ENCODE results near the gene C20orf144. TPM values are rescaled to one million over a fixed set of nuclear protein-coding genes. Genes with fewer than 3 reads are reported as not detected.
A peak's percentile ranks its signal among the peaks of the same experiment; 100 is the strongest.

The C20orf144 gene
- total and polyA plus RNA-seq, 9 of the 15 experiments (the other 6 are each of a cell fraction or from before 2014, with no cell fraction given), result 0.04 to 0.23 (median 0.11) TPM; not detected in 2

- TF ChIP-seq SNAPC5 (CRISPR knock-in tag; IDR thresholded peaks at IDR 0.05) (no peak), MYBL2 (IDR thresholded peaks at IDR 0.05; ENCODE audit: low read depth) (no peak), MYBL2 (CRISPR knock-in tag; IDR thresholded peaks at IDR 0.05; ENCODE audit: borderline replicate concordance) (no peak), RCOR1 (IDR thresholded peaks at IDR 0.05; ENCODE audit: borderline replicate concordance in 1 of 2, low read depth in 2 of 2, low read length in 2 of 2) (0 out of 4 replicates have a peak, but pooled peaks of 1 of the 2 experiments have one; percentile 3), POU5F1 (IDR thresholded peaks at IDR 0.05; ENCODE audit: borderline replicate concordance, low read depth, low read length, partially characterized antibody) (no peak), SP2 (IDR thresholded peaks at IDR 0.05; ENCODE audit: extremely low read depth, low read depth, low read length, poor library complexity, severe bottlenecking) (no peak), ZNF589 (CRISPR knock-in tag; IDR thresholded peaks at IDR 0.05; ENCODE audit: low read depth) (no peak), ARID3A (IDR thresholded peaks at IDR 0.05; ENCODE audit: borderline replicate concordance, low read depth, low read length) (no peak), MAFK (IDR thresholded peaks at IDR 0.05; ENCODE audit: low read length) (no peak), POLR2AphosphoS2 (IDR thresholded peaks at IDR 0.05; ENCODE audit: low read length) (no peak; the same call in 1 of the 2 replicates), ZNF217 (CRISPR knock-in tag; IDR thresholded peaks at IDR 0.05) (no peak), RNF2 (IDR thresholded peaks at IDR 0.05) (no peak), FOXJ3 (CRISPR knock-in tag; IDR thresholded peaks at IDR 0.05) (no peak), CBX1 (IDR thresholded peaks at IDR 0.05; ENCODE audit: low read depth) (0 out of 2 replicates have a peak, but pooled peaks have one; percentile 34), DDX20 (tag; IDR thresholded peaks at IDR 0.05; ENCODE audit: low read depth) (no peak), MLLT1 (IDR thresholded peaks at IDR 0.05) (no peak), ZNF263 (CRISPR knock-in tag; IDR thresholded peaks at IDR 0.05; ENCODE audit: borderline replicate concordance) (no peak)
- TF ChIP-seq, protein P1, sequence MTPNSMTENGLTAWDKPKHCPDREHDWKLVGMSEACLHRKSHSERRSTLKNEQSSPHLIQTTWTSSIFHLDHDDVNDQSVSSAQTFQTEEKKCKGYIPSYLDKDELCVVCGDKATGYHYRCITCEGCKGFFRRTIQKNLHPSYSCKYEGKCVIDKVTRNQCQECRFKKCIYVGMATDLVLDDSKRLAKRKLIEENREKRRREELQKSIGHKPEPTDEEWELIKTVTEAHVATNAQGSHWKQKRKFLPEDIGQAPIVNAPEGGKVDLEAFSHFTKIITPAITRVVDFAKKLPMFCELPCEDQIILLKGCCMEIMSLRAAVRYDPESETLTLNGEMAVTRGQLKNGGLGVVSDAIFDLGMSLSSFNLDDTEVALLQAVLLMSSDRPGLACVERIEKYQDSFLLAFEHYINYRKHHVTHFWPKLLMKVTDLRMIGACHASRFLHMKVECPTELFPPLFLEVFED (CRISPR knock-in tag; conservative IDR thresholded peaks at IDR 0.05), result peak; percentile 22; the same call in 1 of the 2 replicates
- TF ChIP-seq, protein P2, sequence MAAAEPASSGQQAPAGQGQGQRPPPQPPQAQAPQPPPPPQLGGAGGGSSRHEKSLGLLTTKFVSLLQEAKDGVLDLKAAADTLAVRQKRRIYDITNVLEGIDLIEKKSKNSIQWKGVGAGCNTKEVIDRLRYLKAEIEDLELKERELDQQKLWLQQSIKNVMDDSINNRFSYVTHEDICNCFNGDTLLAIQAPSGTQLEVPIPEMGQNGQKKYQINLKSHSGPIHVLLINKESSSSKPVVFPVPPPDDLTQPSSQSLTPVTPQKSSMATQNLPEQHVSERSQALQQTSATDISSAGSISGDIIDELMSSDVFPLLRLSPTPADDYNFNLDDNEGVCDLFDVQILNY (CRISPR knock-in tag; IDR thresholded peaks at IDR 0.05), result no peak
- TF ChIP-seq, protein P3, sequence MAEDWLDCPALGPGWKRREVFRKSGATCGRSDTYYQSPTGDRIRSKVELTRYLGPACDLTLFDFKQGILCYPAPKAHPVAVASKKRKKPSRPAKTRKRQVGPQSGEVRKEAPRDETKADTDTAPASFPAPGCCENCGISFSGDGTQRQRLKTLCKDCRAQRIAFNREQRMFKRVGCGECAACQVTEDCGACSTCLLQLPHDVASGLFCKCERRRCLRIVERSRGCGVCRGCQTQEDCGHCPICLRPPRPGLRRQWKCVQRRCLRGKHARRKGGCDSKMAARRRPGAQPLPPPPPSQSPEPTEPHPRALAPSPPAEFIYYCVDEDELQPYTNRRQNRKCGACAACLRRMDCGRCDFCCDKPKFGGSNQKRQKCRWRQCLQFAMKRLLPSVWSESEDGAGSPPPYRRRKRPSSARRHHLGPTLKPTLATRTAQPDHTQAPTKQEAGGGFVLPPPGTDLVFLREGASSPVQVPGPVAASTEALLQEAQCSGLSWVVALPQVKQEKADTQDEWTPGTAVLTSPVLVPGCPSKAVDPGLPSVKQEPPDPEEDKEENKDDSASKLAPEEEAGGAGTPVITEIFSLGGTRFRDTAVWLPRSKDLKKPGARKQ (CRISPR knock-in tag; IDR thresholded peaks at IDR 0.05), result no peak
Measured at GRCh38 chr20:33674294-33675135, 12.4 kb downstream of the C20orf144 start, which contains the start of gene NECAB3 (continued).

Data from K562 (cell line).